ENCODE results near the gene VEZT.

The VEZT gene

DNA sequence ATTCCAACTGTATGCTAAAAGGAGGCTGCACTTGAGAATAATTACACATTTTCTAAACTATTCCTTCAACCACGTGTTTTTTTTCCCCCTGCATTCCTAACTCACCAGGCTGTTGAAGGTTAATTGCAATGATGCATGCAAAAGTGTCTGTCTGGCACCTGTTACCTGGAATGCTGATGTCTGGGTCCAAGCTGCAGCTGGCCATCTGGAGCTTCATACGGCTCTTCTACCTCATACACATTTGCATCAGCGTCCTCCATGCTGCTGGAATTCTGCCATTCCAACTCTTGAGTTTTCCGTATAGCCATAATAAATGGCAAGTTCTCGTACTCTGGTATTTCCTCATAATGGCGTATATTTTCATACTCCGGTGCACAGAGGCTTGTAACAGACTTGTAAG lies 8.9 kb upstream of the VEZT start:
- H3K79me2 ChIP-seq (ENCODE audit: insufficient read depth, low read length): no peaks in the 10 kb centered on the region
- H3K4me3 ChIP-seq (ENCODE audit: low read depth, low read length, poor library complexity, severe bottlenecking): no peak overlapping the region

DNA sequence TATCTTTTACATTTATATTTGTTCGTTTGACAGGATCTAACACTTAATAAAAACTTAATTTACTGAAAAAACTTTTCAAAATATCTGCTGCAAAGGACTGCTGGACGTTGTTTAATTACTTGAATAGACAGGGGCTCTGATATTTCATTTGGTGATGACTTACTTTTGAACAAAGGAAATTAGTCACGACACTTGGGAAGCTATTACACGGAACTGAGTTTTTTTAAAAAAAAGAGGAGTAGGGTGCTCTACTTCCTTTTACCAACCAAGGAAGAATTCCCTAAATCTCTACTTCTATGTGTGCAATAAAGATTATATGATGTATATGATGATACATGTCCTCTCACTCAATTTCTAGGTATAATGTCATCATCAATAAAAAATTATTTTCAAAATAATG lies 5.0 kb upstream of the VEZT start:
- Histone ChIP-seq H3K79me2 (ENCODE audit: insufficient read depth, low read length) (no peaks in the 10 kb centered on the region), H3K9me2 (ENCODE audit: low read depth, low read length) (no peaks in the 10 kb centered on the region), H3K9me3 (ENCODE audit: low read length) (no peaks in the 10 kb centered on the region), H3F3A (ENCODE audit: insufficient read depth, low read length) (no peaks in the 10 kb centered on the region), H2AFZ (ENCODE audit: low read length) (no peak overlapping the region), H3K4me2 (ENCODE audit: low read length) (no peak overlapping the region), H3K4me3 (ENCODE audit: low read depth, low read length, poor library complexity, severe bottlenecking) (no peak overlapping the region), H3K4me1 (ENCODE audit: insufficient read depth, low read length, severe bottlenecking) (peaks cover 15% of the 10 kb centered on the region), H4K20me1 (ENCODE audit: insufficient read depth, low read length) (no peaks in the 10 kb centered on the region), H3K27me3 (ENCODE audit: insufficient read depth, low read length) (no peaks in the 10 kb centered on the region), H3K36me3 (ENCODE audit: insufficient read depth, low read length) (no peaks in the 10 kb centered on the region), H3K27ac (ENCODE audit: low read depth, low read length, poor library complexity, severe bottlenecking) (no peak overlapping the region), H3K9ac (ENCODE audit: low read length) (no peak overlapping the region)
- no peak for TF ChIP-seq EZH2 (IDR thresholded peaks at IDR 0.05; ENCODE audit: borderline replicate concordance, low read length)

More for the DNA sequence above, 8.9 kb upstream of the VEZT start:
- no peak for TF ChIP-seq EZH2 (IDR thresholded peaks at IDR 0.05; ENCODE audit: borderline replicate concordance, low read length)
- TF ChIP-seq, protein P1, sequence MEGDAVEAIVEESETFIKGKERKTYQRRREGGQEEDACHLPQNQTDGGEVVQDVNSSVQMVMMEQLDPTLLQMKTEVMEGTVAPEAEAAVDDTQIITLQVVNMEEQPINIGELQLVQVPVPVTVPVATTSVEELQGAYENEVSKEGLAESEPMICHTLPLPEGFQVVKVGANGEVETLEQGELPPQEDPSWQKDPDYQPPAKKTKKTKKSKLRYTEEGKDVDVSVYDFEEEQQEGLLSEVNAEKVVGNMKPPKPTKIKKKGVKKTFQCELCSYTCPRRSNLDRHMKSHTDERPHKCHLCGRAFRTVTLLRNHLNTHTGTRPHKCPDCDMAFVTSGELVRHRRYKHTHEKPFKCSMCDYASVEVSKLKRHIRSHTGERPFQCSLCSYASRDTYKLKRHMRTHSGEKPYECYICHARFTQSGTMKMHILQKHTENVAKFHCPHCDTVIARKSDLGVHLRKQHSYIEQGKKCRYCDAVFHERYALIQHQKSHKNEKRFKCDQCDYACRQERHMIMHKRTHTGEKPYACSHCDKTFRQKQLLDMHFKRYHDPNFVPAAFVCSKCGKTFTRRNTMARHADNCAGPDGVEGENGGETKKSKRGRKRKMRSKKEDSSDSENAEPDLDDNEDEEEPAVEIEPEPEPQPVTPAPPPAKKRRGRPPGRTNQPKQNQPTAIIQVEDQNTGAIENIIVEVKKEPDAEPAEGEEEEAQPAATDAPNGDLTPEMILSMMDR (IDR thresholded peaks at IDR 0.05; ENCODE audit: low read length): no peak
- H2AFZ ChIP-seq (ENCODE audit: low read length): no peak overlapping the region
- H3K4me1 ChIP-seq (ENCODE audit: insufficient read depth, low read length, severe bottlenecking): no peaks in the 10 kb centered on the region
- H3K9ac ChIP-seq (ENCODE audit: low read length): no peak overlapping the region
- no peak overlapping the region for H3K4me2 ChIP-seq (ENCODE audit: low read length)
- H3K9me2 ChIP-seq (ENCODE audit: low read depth, low read length): no peaks in the 10 kb centered on the region
- H3K27me3 ChIP-seq (ENCODE audit: insufficient read depth, low read length): no peaks in the 10 kb centered on the region
- H4K20me1 ChIP-seq (ENCODE audit: insufficient read depth, low read length): no peaks in the 10 kb centered on the region
- no peak overlapping the region for H3K27ac ChIP-seq (ENCODE audit: low read depth, low read length, poor library complexity, severe bottlenecking)
- H3K36me3 ChIP-seq (ENCODE audit: insufficient read depth, low read length): no peaks in the 10 kb centered on the region
- H3K9me3 ChIP-seq (ENCODE audit: low read length): no peaks in the 10 kb centered on the region
- no peaks in the 10 kb centered on the region for H3F3A ChIP-seq (ENCODE audit: insufficient read depth, low read length)

DNA sequence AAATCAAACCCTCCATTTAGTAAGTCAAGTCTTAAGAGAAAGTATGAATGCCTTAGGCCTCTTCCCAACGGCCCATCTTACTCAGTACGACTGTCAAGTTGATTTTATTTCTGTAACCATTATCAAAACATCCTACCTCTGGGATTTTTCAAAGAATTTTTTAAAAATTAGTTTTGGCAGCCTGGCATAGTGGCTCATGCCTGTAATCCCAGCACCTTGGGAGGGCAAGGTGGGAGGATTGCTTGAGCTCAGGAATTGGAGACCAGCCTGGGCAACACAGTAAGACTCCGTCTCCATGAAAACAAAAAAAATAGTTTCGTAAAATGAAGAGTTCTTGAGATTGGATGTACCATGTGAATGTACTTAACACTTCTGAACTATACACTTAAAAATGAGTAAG lies 4.5 kb upstream of the VEZT start:
- Histone ChIP-seq H3K9ac (ENCODE audit: low read length) (no peak overlapping the region), H4K20me1 (ENCODE audit: insufficient read depth, low read length) (no peaks in the 10 kb centered on the region), H3K9me3 (ENCODE audit: low read length) (no peaks in the 10 kb centered on the region), H3K79me2 (ENCODE audit: insufficient read depth, low read length) (no peaks in the 10 kb centered on the region), H3K36me3 (ENCODE audit: insufficient read depth, low read length) (no peaks in the 10 kb centered on the region), H3K4me1 (ENCODE audit: insufficient read depth, low read length, severe bottlenecking) (peaks cover 15% of the 10 kb centered on the region), H3K4me3 (ENCODE audit: low read depth, low read length, poor library complexity, severe bottlenecking) (no peak overlapping the region), H3K4me2 (ENCODE audit: low read length) (no peak overlapping the region), H3K27ac (ENCODE audit: low read depth, low read length, poor library complexity, severe bottlenecking) (no peak overlapping the region), H3K9me2 (ENCODE audit: low read depth, low read length) (no peaks in the 10 kb centered on the region), H3K27me3 (ENCODE audit: insufficient read depth, low read length) (no peaks in the 10 kb centered on the region), H3F3A (ENCODE audit: insufficient read depth, low read length) (no peaks in the 10 kb centered on the region), H2AFZ (ENCODE audit: low read length) (no peak overlapping the region)
- TF ChIP-seq EZH2 (IDR thresholded peaks at IDR 0.05; ENCODE audit: borderline replicate concordance, low read length): no peak
- TF ChIP-seq, protein P1 (IDR thresholded peaks at IDR 0.05; ENCODE audit: low read length): no peak

DNA sequence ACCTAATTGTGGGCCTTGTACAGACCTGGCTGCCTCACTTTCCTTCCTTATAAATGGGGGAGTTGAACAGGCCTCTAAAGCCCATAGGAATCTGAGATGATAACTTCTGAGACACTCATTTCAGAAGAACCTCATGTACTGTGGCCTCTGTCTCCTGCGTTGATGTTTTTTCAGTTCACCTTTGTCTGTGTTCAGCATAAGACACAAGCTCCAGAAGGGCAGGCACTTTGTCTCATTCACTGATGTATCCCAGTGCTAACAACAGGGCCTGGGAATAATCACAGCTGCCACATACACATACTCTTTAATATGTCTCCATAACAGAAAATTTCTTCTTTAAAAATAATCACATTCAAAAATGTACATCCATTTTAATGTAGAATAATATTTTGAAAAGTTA lies 3.7 kb upstream of the VEZT start:
- H3K27ac ChIP-seq (ENCODE audit: low read depth, low read length, poor library complexity, severe bottlenecking): no peak overlapping the region
- no peak overlapping the region for H3K9ac ChIP-seq (ENCODE audit: low read length)
- H4K20me1 ChIP-seq (ENCODE audit: insufficient read depth, low read length): no peaks in the 10 kb centered on the region
- peaks cover 5% of the 10 kb centered on the region for H3K79me2 ChIP-seq (ENCODE audit: insufficient read depth, low read length)
- no peaks in the 10 kb centered on the region for H3K36me3 ChIP-seq (ENCODE audit: insufficient read depth, low read length)
- TF ChIP-seq, protein P1 (IDR thresholded peaks at IDR 0.05; ENCODE audit: low read length): no peak
- no peak for TF ChIP-seq EZH2 (IDR thresholded peaks at IDR 0.05; ENCODE audit: borderline replicate concordance, low read length)
- H3K9me3 ChIP-seq (ENCODE audit: low read length): no peaks in the 10 kb centered on the region
- no peak overlapping the region for H3K4me2 ChIP-seq (ENCODE audit: low read length)
- peaks cover 15% of the 10 kb centered on the region for H3K4me1 ChIP-seq (ENCODE audit: insufficient read depth, low read length, severe bottlenecking)
- H2AFZ ChIP-seq (ENCODE audit: low read length): no peak overlapping the region
- H3K9me2 ChIP-seq (ENCODE audit: low read depth, low read length): no peaks in the 10 kb centered on the region
- no peaks in the 10 kb centered on the region for H3F3A ChIP-seq (ENCODE audit: insufficient read depth, low read length)
- H3K27me3 ChIP-seq (ENCODE audit: insufficient read depth, low read length): no peaks in the 10 kb centered on the region
- H3K4me3 ChIP-seq (ENCODE audit: low read depth, low read length, poor library complexity, severe bottlenecking): no peak overlapping the region

Data from OCI-LY1 (cell line).